Stimulated activated CD8-positive, alpha-beta memory T cell treated with anti-CD3 and anti-CD28 coated beads, Interleukin-15, amount 100 ng/mL, for 4 hours (primary cell): ENCODE results near the gene VPS13D.

Experiments used
- DNase-seq, 2 donors: peaks; one replicate each; pipeline ENCODE4 v3.0.0-alpha.2; 2020; ENCODE audit warnings: low read depth in 2 of 2

The VPS13D gene

GRCh38 chr1:12404918-12405317 is 175.1 kb downstream of the VPS13D start:
- no peak for DNase-seq

DNA sequence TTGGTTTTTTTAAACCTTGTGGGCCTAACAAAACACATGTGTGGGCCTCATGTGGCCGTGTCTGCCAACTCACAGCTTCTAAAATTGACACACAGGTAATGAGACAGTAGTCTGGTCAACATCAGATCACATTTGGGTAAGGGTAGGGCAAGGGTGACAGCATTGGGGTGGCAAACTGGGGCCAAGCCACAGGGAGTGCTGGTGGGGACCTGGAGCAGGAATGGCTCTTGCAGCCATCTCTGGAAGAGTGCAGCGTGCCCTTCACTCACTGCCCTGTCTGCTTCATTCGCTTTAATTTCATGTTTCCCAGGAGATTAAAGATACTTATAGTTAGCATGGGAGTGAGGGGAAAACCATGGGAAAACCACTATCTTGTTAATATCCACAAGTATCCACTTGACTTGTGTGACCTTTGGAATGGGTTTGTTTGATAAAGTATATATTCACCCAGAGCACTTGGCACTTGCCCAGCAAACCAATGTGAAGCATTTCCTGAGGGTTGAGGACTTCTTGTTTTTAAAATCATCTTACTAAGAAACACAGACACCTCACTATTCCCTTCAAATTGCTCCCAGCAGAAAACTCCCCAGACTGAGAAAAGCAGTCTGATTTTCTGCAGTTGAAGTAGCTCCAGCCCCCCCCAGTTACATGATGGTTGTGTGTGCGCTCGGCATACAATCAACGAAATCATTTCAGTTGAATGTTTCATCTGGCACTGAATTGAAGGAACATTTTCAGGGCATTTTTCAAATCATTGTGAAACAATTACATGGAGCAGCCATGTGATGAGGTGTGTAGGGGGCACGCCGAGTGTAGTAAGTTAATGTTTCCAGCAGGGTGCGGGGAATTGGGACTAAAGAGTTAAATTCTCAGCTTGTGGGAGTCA is 175.7 kb downstream of the VPS13D start:
- DNase-seq: no peak

DNA sequence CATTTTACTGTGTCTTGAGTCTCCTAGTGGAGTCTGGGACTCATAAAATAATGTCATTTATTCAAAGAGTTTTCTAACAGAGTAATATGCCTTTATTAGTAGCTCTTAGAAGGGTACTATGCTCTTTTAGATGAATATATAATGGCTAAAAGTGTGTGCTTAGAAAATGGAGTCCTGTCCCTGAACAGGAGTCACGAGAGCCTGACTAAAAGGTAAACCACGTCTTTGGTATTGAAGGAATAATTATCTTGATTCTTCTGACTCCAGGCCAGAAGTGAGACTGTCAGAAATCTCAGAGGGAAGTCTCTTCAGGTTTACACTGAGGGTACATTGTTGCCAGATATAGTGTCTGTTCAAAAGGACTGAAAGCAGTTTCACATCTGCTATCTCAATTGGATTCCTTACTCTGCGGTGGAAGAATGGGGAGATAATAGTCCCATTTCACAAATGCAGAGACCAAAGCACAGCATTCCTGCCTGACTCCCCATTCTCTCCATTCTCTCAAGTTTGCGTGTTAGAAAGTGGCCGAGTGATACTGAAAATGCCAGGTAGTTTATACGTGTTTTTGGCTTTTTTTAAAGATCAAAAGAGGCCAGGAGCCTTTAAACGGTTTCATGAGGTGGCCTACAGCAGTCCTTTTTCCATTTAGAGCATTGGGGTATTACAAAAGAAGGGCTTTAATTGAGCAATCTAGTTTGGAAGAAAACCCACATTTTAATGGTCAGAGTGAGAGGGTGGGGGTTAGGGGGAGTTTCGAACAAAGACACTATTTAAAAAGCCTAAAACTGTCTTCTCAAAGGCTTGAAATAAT is 176.6 kb downstream of the VPS13D start:
- no peak for DNase-seq

DNA sequence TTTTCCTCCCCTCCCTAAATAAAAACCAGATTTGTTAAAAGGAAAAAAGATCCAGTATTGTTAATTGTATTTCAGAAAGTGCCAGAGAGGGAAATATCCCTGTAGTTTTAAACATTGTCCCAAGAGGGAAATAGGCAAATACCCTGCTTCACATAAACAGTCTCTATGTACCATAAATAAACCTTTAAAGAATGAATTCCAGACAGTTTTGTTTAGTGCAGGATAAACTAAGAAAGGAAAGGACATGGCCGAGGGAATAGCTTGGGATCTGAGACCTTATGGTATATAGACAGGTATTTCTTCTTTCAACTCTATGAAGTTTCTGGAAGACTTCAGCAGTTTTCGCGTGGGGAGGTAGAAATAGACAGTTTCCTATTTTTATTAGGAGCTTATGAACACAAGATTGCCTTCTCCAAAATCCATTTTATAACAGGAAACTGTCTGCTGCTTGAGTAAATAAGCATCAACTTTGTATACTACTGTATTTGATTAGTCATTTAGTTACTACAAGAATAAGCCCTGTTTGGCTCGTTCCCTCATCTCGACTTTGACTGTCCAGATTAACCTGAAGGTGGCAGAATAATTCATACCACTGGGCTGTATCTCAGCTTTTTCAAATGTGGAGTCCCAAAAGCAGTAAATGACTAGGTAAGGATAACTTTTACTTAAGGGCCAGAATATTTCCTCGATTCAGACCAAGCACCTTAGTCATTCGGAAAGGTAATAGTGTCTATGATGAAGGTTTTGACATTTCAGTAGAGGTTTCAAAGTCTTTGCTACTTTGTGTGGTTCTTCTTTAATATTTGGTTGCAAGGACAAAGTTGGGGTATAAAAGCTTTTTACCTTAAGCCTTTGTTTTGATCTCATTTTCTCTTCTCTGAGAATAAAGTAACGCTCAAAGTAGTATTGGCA is 177.5 kb downstream of the VPS13D start:
- no peak for DNase-seq

- DNase-seq: no peak
These were observed 178.2 kb downstream of the VPS13D start for GRCh38 chr1:12407962-12408454.

DNA sequence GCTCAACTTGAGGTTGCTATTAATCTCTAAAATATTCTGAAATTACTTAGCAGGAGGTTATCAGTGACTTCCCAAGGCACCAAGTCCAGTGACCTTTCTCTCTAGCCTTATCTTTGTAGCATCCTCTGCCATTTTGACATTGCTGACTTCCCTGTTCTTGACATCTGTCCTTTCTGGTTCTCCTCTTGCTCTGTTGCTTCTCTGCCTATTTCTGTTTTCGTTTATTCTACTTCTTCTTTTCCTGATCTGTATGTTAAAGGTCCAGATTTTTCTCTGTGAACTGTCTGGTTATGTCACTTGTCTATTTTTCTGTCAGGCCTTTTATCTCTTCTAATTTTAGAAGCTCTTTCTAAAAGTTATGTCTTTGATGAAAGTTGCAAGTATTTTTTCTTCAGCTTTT is 178.8 kb downstream of the VPS13D start:
- DNase-seq: no peak

- no peak for DNase-seq
These were observed 179.9 kb downstream of the VPS13D start for GRCh38 chr1:12409681-12410080.

- no peak for DNase-seq
These were observed 180.5 kb downstream of the VPS13D start for GRCh38 chr1:12410351-12410750.

DNA sequence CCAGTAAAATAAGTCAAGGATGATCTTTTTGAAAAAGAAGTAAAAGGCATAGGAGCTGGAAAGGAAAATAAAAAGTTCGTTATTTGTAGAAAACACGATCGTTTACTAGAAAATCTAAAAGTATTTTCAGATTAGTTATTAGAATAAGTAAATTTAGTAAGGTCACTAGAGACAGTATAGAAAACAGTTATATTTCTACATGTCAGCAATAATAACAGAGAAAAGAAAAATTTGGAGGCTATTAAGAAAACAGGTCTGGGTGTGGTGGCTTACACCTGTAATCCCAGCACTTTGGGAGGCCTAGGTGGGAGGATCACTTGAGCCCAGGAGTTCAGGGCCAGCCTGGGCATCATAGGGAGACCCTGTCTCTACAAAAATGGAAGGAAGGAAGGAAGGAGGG is 181.3 kb downstream of the VPS13D start:
- DNase-seq: no peak

DNA sequence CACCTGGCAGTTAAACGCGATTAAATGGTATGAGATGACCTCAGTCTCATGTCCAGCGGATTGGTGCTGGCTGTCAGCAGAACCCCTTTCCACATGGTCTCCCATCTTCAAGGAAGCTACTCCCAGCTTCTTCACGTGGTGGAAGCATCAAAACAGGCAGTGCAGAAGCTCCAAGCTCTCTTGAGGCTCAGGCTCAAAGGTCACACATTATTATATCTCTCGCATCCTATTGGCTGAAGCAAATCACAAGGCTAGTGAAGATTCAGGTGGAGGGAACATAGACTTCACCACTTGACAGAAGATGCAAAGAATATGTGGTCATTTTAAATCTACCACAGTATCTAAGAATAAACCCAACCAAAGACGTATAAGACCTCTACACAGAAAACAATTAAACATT is 181.9 kb downstream of the VPS13D start:
- DNase-seq: no peak

GRCh38 chr1:12412439-12412838 is 182.6 kb downstream of the VPS13D start:
- no peak for DNase-seq

DNA sequence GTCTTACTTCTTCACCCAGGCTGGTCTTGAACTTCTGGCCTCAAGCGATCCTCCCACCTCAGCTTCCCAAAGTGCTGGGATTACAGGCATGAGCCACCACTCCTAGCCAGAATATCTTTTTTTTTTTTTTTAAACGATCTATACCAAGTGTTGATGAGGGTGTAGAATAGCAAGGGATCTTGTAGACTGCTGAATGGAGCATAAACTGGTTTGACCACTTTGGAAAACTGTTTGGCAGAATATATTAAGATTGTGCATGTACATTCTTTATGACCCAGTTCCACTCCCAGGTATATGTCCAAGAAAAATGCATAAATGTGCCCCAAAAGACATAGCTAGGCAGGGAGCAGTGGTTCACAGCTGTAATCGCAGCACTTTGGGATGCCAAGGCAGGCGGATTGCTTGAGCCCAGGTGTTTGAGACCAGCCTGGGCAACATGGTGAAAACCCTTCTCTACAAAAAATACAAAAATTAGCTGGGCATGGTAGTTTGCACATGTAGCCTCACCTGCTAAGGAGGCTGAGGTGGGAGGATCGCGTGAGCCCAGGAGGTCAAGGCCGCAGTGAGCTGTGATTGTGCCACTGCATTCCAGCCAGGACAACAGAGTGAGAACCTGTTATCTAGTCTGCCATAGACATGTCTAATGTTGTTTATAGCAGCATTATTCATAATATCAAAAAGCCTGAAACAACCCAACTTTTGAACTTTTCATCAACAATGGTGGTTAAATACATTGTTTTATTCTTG is 184.0 kb downstream of the VPS13D start:
- DNase-seq: no peak

- DNase-seq: no peak
These were observed 184.7 kb downstream of the VPS13D start for GRCh38 chr1:12414444-12415018.

- no peak for DNase-seq
These were observed 185.2 kb downstream of the VPS13D start for GRCh38 chr1:12415038-12415466.

GRCh38 chr1:12416101-12416500 is 186.3 kb downstream of the VPS13D start:
- DNase-seq: no peak

- no peak for DNase-seq
These were observed 186.9 kb downstream of the VPS13D start for GRCh38 chr1:12416744-12417143.

DNA sequence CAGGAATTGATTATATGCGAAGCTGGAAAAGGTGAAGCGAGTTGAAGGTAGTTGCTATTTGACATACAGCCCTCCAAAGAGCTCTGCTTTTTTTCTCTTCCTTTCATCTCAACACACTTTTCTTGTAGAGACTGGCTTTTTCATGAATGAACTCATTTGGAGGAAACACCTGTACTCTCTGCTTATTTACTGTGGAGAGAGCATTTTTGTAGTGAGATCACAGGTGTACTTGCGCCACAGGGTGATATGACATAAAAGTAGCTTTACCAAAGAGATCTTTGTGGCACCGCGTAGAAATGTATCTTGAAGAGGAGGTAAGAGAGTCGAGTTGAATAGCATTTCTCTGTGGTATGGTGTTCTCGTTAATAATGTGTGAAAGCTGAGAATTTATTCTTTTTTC is 187.6 kb downstream of the VPS13D start:
- DNase-seq: no peak

- DNase-seq: no peak
These were observed 190.3 kb downstream of the VPS13D start for GRCh38 chr1:12420171-12420570.

- DNase-seq: no peak
These were observed 192.7 kb downstream of the VPS13D start for GRCh38 chr1:12422488-12422887.

GRCh38 chr1:12424087-12424529 is 194.3 kb downstream of the VPS13D start:
- DNase-seq: no peak
